Loucy (cell line): ENCODE results near the gene MYMK.
A peak's percentile ranks its signal among the peaks of the same experiment; 100 is the strongest.

ENCODE experiments used
- EZH2phosphoT487 ChIP-seq: fragments of 200-600 bp; IDR thresholded peaks from 2 replicates; pipeline ENCODE4 v1.6.1; 2018; ENCODE audit warnings: antibody characterized with exemption, mild to moderate bottlenecking, moderate library complexity, borderline replicate concordance
- TF ChIP-seq, protein P1 (sequence below): fragments of 200-600 bp; sonication (generic); conservative IDR thresholded peaks from 2 replicates; pipeline ENCODE4 v1.5.1; 2014; ENCODE audit warnings: mild to moderate bottlenecking, antibody characterized with exemption, low read length

DNA sequence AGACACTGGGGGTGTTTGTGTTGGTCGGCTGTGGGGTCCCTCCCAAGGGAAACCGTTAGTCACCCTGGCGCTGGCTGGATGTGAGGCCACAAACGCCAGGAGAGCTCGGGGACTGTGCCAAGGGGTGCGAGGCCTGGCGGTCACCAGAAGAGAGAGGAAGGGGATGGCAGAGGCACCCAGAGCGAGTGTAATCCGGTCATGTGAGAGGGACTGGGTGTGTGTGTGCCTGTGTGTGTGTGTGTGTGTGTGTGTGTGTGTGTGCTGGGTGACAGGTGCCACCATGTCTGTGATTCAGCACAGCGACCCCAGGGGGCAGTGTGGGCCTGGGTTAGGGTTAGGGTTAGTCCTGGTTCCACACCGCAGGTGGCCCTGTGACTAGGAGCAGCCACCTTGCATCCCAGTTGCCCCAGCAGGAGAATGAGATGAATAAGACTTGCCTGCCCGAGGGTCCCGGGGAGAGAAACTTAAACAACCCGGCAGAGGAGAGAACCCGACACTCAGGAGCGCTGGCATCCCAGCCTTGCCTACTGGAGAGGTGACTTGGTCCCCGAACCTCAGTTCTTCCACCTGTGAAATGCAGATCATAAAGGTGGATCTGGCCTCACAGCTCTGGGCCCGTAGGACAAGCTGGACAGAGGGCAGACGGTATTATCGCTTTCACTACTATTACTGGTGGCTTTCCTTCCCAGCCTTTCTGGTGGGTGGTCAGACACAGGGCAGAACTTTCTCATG, 8.3 kb upstream of the MYMK start:
- TF ChIP-seq, protein P1, sequence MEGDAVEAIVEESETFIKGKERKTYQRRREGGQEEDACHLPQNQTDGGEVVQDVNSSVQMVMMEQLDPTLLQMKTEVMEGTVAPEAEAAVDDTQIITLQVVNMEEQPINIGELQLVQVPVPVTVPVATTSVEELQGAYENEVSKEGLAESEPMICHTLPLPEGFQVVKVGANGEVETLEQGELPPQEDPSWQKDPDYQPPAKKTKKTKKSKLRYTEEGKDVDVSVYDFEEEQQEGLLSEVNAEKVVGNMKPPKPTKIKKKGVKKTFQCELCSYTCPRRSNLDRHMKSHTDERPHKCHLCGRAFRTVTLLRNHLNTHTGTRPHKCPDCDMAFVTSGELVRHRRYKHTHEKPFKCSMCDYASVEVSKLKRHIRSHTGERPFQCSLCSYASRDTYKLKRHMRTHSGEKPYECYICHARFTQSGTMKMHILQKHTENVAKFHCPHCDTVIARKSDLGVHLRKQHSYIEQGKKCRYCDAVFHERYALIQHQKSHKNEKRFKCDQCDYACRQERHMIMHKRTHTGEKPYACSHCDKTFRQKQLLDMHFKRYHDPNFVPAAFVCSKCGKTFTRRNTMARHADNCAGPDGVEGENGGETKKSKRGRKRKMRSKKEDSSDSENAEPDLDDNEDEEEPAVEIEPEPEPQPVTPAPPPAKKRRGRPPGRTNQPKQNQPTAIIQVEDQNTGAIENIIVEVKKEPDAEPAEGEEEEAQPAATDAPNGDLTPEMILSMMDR = peak; percentile 88
- TF ChIP-seq EZH2phosphoT487 = no peak
